AG09309 (cell line): ENCODE data around the gene VPS35L.

Experiments used
- DNase-seq: peaks from one replicate; pipeline ENCODE4 v3.0.0-alpha.2; 2010; ENCODE audit warnings: low read depth
- H3K4me3 ChIP-seq: 2 replicates; pipeline ENCODE4 v1.5.1; 2011; ENCODE audit warnings: mild to moderate bottlenecking, low read depth, low read length, moderate library complexity; ENCODE audit not compliant: control insufficient read depth
- CTCF ChIP-seq: IDR thresholded peaks from 2 replicates; pipeline ENCODE4 v1.5.1; 2011; ENCODE audit warnings: mild to moderate bottlenecking, low read depth, low read length, inconsistent platforms; ENCODE audit not compliant: insufficient read depth, control insufficient read depth; ENCODE audit errors: missing control alignments

VPS35L gene

DNA sequence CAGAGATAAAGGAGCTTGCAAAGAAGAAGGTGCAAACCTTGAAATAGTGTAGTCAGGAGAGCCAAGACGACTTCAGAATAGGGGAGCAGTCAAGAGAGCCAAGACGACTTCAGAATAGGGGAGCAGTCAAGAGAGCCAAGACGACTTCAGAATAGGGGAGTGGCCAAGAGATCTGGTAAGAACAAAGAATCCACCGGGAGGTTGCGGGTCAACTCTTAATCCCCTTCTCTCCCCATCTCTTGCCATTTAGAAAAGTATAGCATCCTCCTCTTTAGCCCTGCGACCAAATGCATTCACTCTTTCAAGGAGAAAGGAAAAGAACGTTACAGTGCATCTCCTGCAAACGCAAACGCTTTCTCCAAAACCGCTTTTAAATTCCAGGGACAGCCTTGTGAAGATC, 161.8 kb downstream of the VPS35L start:
- DNase-seq, result no peak
- H3K4me3 ChIP-seq, result peak overlapping the region; percentile 89
- no peak for TF ChIP-seq CTCF

DNA sequence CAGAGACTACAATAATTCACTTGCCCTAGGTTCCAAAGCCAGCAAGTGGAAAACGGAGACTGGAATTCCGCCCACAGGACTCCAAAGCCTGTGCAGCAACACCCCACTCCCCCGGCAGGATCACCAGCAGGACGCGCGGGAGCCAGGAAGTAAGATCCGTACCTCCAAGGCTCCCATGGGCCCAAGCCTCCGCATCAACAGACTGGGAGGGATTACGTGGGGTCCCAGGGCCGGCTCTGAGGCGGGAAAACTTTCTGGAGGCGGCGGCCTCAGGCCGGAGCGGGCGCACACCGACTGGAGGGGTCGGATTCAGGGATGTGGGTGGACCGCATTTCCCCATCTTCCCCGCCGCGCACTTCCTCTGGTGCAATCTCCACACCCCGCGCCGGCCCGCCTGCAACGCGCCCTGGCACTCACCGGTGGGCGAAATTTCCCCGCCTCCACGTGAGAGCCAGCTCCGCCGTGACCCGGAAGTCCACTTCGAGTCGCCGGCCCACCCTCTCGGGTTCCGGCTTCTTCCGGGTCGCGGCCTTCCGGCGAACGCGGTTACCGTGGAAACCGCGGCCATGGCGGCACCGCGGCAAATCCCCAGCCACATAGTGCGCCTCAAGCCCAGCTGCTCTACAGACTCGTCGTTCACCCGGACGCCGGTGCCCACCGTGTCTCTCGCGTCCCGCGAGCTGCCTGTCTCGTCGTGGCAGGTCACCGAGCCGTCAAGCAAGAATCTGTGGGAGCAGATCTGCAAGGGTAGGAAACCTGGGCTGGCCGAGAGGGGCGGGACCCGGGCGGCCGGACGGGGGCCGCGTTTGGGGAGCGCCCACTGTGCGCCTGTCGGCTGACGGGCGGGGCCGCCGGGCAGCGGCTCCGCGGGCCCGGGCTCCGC, 162.5 kb downstream of the VPS35L start, which contains the start of the genes IQCK and KNOP1:
IQCK (plus strand) TSS at position 531 of the 883 bp plus-strand sequence; CDS start at position 567, 36 bp downstream.
KNOP1 (minus strand) TSS at position 487 of the 883 bp plus-strand sequence. CDS start 3,192 bp downstream, outside the sequence.
- peak within 1 kb of the TSS; percentile 89 for H3K4me3 ChIP-seq
- peak; percentile 46 for DNase-seq
- peak; percentile 13 for TF ChIP-seq CTCF

- DNase-seq, result no peak
- TF ChIP-seq CTCF, result no peak
- peak overlapping the region; percentile 89 for H3K4me3 ChIP-seq
Observed at GRCh38 chr16:19718624-19718965, 163.1 kb downstream of the VPS35L start.

- no peak for DNase-seq
- no peak overlapping the region for H3K4me3 ChIP-seq
- no peak for TF ChIP-seq CTCF
Observed at GRCh38 chr16:19722269-19722952, 166.9 kb downstream of the VPS35L start.

DNA sequence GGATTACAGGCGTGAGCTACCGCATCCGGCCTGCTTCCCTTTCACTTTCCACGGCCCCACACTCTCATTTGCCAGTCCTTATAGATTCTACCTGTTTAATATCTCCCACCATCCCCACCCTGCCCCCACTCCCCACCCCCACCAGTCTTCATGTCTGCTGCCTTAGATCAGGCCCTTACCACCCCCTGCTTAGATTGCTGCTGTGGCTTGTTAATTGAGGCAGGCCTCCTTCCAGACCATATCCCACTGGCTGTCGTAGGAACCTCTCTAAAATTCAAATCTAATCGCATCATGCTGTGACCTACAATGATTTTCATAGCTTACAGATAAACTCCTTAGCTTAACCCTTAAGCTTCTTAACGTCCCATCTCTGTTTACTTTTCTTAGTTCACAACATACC, 167.5 kb downstream of the VPS35L start:
- H3K4me3 ChIP-seq, result no peak overlapping the region
- no peak for TF ChIP-seq CTCF
- no peak for DNase-seq

DNA sequence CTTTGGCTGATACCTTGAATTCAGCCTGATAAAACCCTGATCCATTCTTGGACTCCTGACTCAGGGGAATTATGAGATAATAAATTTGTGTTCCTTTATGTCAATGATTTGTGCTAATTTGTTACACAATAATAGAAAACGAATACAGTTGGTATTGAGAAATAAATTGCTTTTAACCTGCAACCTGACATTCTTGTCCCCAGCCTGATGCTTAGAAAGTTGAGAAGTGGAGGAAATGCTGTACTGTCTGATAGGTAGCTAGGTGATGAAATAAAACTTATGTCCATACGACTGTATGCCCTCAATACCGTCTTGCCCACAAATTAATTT, 173.1 kb downstream of the VPS35L start:
- TF ChIP-seq CTCF, result no peak
- no peak for DNase-seq
- H3K4me3 ChIP-seq, result no peak overlapping the region
